Neural crest cell (in vitro differentiated cells): Measurements from ENCODE around the gene RASGEF1C. TPM values are rescaled to one million over a fixed set of nuclear protein-coding genes. Genes with fewer than 3 reads are reported as not detected.
A peak's percentile ranks its signal among the peaks of the same experiment; 100 is the strongest.

ENCODE experiments used
- DNase-seq: peaks from one replicate; pipeline ENCODE4 v3.0.0; 2021; ENCODE audit warnings: low read depth, mixed read lengths, low spot score
- H3K27ac Mint-ChIP-seq: one replicate; pipeline ENCODE4 v1.8.0; 2021; ENCODE audit warnings: mild to moderate bottlenecking, mixed read lengths; ENCODE audit not compliant: unreplicated experiment
- H3K27me3 Mint-ChIP-seq: 2 replicates; pipeline ENCODE4 v1.8.0; 2021; ENCODE audit warnings: low read depth, mild to moderate bottlenecking, mixed read lengths
- H3K36me3 Mint-ChIP-seq: 2 replicates; pipeline ENCODE4 v1.8.0; 2021; ENCODE audit warnings: low read depth, mild to moderate bottlenecking, mixed read lengths
- H3K4me1 Mint-ChIP-seq: 2 replicates; pipeline ENCODE4 v1.8.0; 2021; ENCODE audit warnings: mixed read lengths
- H3K4me3 Mint-ChIP-seq: one replicate; pipeline ENCODE4 v1.8.0; 2021; ENCODE audit warnings: mild to moderate bottlenecking, mixed read lengths
- H3K9me3 Mint-ChIP-seq: 2 replicates; pipeline ENCODE4 v1.8.0; 2021; ENCODE audit warnings: mixed read lengths
- total RNA-seq: library from RNA; stranded (reverse); gene quantifications from 2 replicates; pipeline ENCODE4 v1.2.1, GENCODE V29; 2021
- TF ChIP-seq, protein P1 (sequence below): fragments of 200-600 bp; sonication (generic); conservative IDR thresholded peaks from 2 replicates; pipeline ENCODE4 v1.5.0; 2021; ENCODE audit warnings: antibody characterized with exemption, mild to moderate bottlenecking

Gene RASGEF1C
- total RNA-seq, 1 donor from 2014 or later = 1.7 TPM

DNA sequence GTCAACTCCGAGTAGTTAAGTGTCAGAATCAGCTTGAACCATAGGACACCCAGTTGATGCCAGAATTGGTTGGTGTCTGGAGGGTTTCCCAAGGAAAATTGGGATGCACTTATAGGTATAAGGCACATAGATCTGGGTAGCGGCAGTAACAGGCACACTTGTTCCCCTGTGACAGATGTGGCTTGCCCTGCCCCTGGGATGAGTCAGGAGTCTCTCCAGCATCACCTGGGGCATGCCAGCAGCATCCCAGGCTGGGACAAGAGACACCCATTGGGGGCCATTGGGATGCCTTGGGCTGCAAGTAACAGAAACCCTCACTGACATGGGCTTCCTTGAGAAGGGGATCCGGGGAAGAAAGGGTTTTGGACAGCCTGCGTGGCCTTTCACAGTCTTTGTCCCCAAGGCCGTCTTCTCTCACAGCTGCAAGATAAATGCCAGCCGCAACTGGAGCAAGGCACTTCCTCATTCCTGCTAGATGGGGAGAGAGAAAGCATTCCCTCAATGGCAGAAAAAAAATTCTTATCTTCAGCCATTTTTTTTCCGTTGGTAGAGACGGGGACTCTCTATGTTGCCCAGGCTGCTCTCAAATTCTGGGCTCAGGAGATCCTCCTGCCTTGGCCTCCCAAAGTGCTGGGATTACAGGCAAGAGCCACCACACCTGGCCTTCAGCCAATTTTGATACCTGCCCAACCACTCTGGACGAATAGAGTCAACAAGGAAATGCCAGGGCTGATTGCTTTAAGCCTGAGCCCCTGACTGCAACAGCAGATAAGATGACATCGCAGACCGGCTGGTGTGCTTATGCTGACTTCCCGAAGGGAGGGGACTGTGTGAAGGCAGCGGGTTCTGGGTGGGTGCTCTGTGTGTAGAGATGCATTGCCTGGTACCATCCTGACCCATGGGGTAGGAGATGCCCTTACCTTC, 124.1 kb downstream of the RASGEF1C start:
- Mint-ChIP-seq H3K36me3 (peaks cover 2% of the 10 kb centered on the region), H3K27ac (peak overlapping the region; percentile 87), H3K4me1 (peaks cover 59% of the 10 kb centered on the region), H3K9me3 (no peaks in the 10 kb centered on the region), H3K27me3 (no peaks in the 10 kb centered on the region), H3K4me3 (peak overlapping the region; percentile 41)
- no peak for DNase-seq
- TF ChIP-seq, protein P1, sequence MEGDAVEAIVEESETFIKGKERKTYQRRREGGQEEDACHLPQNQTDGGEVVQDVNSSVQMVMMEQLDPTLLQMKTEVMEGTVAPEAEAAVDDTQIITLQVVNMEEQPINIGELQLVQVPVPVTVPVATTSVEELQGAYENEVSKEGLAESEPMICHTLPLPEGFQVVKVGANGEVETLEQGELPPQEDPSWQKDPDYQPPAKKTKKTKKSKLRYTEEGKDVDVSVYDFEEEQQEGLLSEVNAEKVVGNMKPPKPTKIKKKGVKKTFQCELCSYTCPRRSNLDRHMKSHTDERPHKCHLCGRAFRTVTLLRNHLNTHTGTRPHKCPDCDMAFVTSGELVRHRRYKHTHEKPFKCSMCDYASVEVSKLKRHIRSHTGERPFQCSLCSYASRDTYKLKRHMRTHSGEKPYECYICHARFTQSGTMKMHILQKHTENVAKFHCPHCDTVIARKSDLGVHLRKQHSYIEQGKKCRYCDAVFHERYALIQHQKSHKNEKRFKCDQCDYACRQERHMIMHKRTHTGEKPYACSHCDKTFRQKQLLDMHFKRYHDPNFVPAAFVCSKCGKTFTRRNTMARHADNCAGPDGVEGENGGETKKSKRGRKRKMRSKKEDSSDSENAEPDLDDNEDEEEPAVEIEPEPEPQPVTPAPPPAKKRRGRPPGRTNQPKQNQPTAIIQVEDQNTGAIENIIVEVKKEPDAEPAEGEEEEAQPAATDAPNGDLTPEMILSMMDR = no peak

DNA sequence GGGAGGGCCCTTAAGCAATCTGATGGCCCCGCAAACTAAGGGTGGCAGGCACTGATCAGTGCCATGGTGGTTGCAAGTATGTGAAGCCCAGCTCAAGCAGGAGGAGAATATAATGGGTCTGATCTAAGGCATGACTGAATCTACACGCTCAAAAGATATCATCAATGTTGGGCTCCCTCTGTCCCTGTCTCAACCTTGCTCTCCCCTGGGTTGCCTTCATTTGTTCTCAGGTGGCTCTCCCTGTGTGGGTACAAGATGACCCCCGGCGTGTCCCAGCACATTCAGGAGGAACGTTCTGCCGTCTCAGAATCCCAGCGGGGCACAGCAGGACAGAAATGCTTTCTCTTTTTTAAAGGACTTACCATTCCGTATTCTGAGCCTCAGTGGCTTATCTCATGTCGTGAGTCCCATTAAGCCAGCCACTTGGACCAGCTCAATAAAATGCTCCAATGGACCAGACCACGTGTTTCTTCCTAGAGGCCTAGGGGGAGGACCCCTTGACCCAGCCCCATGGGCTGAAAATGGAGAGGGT, 125.4 kb downstream of the RASGEF1C start:
- no peak for DNase-seq

DNA sequence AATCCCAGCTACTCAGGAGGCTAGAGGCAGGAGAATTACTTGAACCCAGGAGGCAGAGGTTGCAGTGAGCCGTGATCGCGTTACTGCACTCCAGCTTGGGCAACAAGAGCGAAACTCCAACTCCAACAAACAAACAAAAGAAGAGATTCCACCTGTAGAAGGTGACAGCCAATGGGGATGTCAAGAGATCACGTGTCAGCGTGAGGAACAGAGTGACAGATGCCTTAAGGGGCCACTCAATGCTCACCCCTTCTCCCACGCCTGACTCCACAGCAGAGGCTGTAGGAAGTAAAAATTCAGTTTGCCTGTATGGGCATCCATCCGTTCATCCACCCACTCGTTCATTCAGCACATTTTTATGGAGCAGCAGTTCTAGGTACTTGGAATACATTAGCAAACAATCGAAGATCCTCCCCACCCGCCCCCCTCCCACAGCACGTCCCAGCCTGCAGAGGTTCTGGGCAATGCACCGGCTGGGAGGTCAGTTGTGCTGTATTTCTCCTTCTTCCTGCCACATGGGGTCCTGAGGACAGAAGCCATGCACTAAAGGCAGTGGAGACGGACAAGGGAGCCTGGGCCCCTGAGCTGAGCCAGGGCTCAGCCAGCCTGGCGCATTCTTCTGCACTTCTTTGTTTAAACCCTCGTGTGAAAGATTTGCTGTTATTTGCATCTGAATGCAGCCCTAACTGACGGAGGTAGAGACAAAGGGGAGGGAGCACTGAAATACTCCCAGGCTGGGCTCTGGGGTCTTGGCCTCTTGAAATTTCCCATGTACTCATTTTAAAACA, 126.2 kb downstream of the RASGEF1C start:
- peaks cover 2% of the 10 kb centered on the region for H3K36me3 Mint-ChIP-seq
- H3K9me3 Mint-ChIP-seq = no peaks in the 10 kb centered on the region
- no peaks in the 10 kb centered on the region for H3K27me3 Mint-ChIP-seq
- TF ChIP-seq, protein P1 = no peak
- H3K4me3 Mint-ChIP-seq = peak overlapping the region; percentile 77
- peaks cover 54% of the 10 kb centered on the region for H3K4me1 Mint-ChIP-seq
- peak; percentile 43 for DNase-seq
- peak overlapping the region; percentile 91 for H3K27ac Mint-ChIP-seq

More for the DNA sequence above, 125.4 kb downstream of the RASGEF1C start:
- Mint-ChIP-seq H3K27me3 (no peaks in the 10 kb centered on the region), H3K4me1 (peaks cover 58% of the 10 kb centered on the region), H3K9me3 (no peaks in the 10 kb centered on the region), H3K27ac (peak overlapping the region; percentile 91), H3K36me3 (peaks cover 2% of the 10 kb centered on the region), H3K4me3 (peak overlapping the region; percentile 77)
- TF ChIP-seq, protein P1 = no peak

DNA sequence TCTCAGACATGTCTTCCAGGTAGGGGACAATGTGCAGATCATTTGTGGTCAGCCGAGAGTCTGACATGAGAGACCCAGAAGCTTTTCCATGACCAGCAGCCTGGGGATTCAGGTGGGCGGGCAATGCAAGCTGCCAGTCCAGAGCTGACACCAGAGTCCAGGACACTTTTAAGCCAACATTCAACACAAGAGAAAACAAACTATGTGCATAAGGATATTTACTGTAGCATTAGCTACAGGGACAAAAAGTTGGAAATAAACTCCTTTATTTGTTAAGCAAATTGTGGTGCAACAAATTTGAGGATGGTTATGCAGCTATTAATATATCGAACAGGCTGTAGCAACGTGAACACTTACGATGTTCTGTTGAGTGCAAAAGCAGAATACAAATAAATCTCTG, 127.5 kb downstream of the RASGEF1C start:
- Mint-ChIP-seq H3K9me3 (no peaks in the 10 kb centered on the region), H3K4me1 (peaks cover 46% of the 10 kb centered on the region), H3K36me3 (peaks cover 2% of the 10 kb centered on the region), H3K27me3 (no peaks in the 10 kb centered on the region), H3K27ac (no peak overlapping the region), H3K4me3 (no peak overlapping the region)
- TF ChIP-seq, protein P1 = no peak
- DNase-seq = no peak

DNA sequence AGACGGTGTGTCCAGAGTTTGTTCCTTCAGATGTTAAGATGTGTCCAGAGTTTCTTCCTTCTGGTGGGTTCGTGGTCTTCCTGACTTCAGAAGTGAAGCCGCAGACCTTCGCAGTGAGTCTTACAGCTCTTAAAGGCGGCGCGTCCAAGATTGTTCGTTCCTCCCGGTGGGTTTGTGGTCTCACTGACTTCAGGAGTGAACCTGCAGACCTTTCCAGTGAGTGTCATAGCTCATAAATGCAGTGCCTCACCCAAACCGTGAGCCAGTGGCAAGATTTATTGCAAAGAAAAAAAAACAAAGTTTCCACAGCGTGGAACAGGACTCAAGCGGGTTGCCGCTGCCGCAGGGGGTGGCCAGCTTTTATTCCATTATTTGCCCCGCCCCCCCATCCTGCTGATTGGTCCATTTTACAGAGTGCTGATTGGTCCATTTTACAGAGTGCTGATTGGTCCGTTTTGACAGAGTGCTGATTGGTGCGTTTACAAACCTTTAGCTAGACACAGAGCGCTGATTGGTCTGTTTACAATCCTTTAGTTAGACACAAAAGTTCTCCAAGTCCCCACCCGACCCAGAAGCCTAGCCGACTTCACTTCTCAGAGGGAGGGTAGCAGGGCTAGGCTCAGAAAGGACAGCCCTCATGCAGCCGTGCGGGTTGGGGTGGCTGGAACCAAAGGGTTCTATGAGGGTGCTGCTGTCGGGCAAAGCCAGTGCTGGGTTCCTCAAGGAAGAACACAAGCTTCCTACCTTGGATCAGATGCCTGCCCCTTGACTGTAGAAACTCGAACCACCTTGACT, 128.3 kb downstream of the RASGEF1C start:
- Mint-ChIP-seq H3K9me3 (no peaks in the 10 kb centered on the region), H3K4me1 (peaks cover 39% of the 10 kb centered on the region), H3K4me3 (no peak overlapping the region), H3K27ac (no peak overlapping the region), H3K27me3 (no peaks in the 10 kb centered on the region), H3K36me3 (peaks cover 2% of the 10 kb centered on the region)
- TF ChIP-seq, protein P1 = no peak
- no peak for DNase-seq
